ENCODE measurements around the gene NSFL1C.

Gene NSFL1C

GRCh38 chr20:1472556-1473245 lies 6.1 kb upstream of the NSFL1C start:
- Mint-ChIP-seq H3K9me3 (no peaks in the 10 kb centered on the region), H3K4me1 (peaks cover 6% of the 10 kb centered on the region), H3K4me3 (no peak overlapping the region), H3K36me3 (peaks cover 3% of the 10 kb centered on the region), H3K27ac (no peak overlapping the region)
- no peak for ATAC-seq
- peak in 1 of 2 donors; percentile 23 for DNase-seq (ENCODE audit: low spot score in 2 of 2)

- no peak overlapping the region for H3K4me3 Mint-ChIP-seq
- H3K4me1 Mint-ChIP-seq: peaks cover 15% of the 10 kb centered on the region
- no peak overlapping the region for H3K27ac Mint-ChIP-seq
Observed at GRCh38 chr20:1471242-1471641, 4.6 kb upstream of the NSFL1C start.

GRCh38 chr20:1469925-1470571 lies 3.4 kb upstream of the NSFL1C start:
- Mint-ChIP-seq H3K4me3 (no peak overlapping the region), H3K36me3 (peaks cover 6% of the 10 kb centered on the region), H3K27ac (no peak overlapping the region), H3K9me3 (no peaks in the 10 kb centered on the region), H3K4me1 (peaks cover 24% of the 10 kb centered on the region)
- no peak for DNase-seq (ENCODE audit: low spot score in 2 of 2)
- ATAC-seq: no peak

More at GRCh38 chr20:1471242-1471641, 4.6 kb upstream of the NSFL1C start:
- Mint-ChIP-seq H3K36me3 (peaks cover 6% of the 10 kb centered on the region), H3K9me3 (no peaks in the 10 kb centered on the region)
- ATAC-seq: no peak
- no peak for DNase-seq (ENCODE audit: low spot score in 2 of 2)

GRCh38 chr20:1469306-1469905 lies 2.8 kb upstream of the NSFL1C start:
- Mint-ChIP-seq H3K4me3 (no peak overlapping the region), H3K36me3 (peaks cover 13% of the 10 kb centered on the region), H3K27ac (no peak overlapping the region), H3K4me1 (peaks cover 31% of the 10 kb centered on the region), H3K9me3 (no peaks in the 10 kb centered on the region)
- DNase-seq (ENCODE audit: low spot score in 2 of 2) (no peak), ATAC-seq (no peak)

GRCh38 chr20:1468117-1468624 lies 1.5 kb upstream of the NSFL1C start:
- H3K9me3 Mint-ChIP-seq: no peaks in the 10 kb centered on the region
- peaks cover 43% of the 10 kb centered on the region for H3K4me1 Mint-ChIP-seq
- peak overlapping the region; percentile 3 for H3K27ac Mint-ChIP-seq
- peaks cover 25% of the 10 kb centered on the region for H3K36me3 Mint-ChIP-seq
- no peak for ATAC-seq
- H3K4me3 Mint-ChIP-seq: peak overlapping the region; percentile 77
- DNase-seq (ENCODE audit: low spot score in 2 of 2): no peak

GRCh38 chr20:1467355-1468116 lies 887 bp upstream of the NSFL1C start:
- Mint-ChIP-seq H3K4me3 (peak overlapping the region; percentile 77), H3K9me3 (no peaks in the 10 kb centered on the region), H3K4me1 (peaks cover 47% of the 10 kb centered on the region), H3K27ac (peak overlapping the region; percentile 3), H3K36me3 (peaks cover 31% of the 10 kb centered on the region)
- DNase-seq (ENCODE audit: low spot score in 2 of 2) (no peak), ATAC-seq (no peak)

GRCh38 chr20:1467082-1467354 lies 369 bp upstream of the NSFL1C start:
- Mint-ChIP-seq H3K36me3 (peaks cover 34% of the 10 kb centered on the region), H3K9me3 (no peaks in the 10 kb centered on the region), H3K27ac (peak overlapping the region; percentile 3), H3K4me3 (peak overlapping the region; percentile 77), H3K4me1 (peaks cover 47% of the 10 kb centered on the region)
- DNase-seq (ENCODE audit: low spot score in 2 of 2) (no peak), ATAC-seq (no peak)

- DNase-seq (ENCODE audit: low spot score in 2 of 2): no peak
Observed at GRCh38 chr20:1465470-1466210, 1.0 kb downstream of the NSFL1C start.

GRCh38 chr20:1463971-1464570 lies 2.6 kb downstream of the NSFL1C start:
- Mint-ChIP-seq H3K27ac (no peak overlapping the region), H3K4me1 (peaks cover 61% of the 10 kb centered on the region), H3K9me3 (no peaks in the 10 kb centered on the region), H3K36me3 (peaks cover 59% of the 10 kb centered on the region), H3K4me3 (no peak overlapping the region)
- no peak for DNase-seq (ENCODE audit: low spot score in 2 of 2)
- ATAC-seq: peak; percentile 25

More at GRCh38 chr20:1465470-1466210, 1.0 kb downstream of the NSFL1C start:
- Mint-ChIP-seq H3K36me3 (peaks cover 43% of the 10 kb centered on the region), H3K4me3 (peak overlapping the region; percentile 77), H3K9me3 (no peaks in the 10 kb centered on the region), H3K4me1 (peaks cover 55% of the 10 kb centered on the region), H3K27ac (peak overlapping the region; percentile 3)
- no peak for ATAC-seq

- H3K4me1 Mint-ChIP-seq: peaks cover 56% of the 10 kb centered on the region
- H3K36me3 Mint-ChIP-seq: peaks cover 70% of the 10 kb centered on the region
- no peak overlapping the region for H3K4me3 Mint-ChIP-seq
- H3K9me3 Mint-ChIP-seq: no peaks in the 10 kb centered on the region
- ATAC-seq: no peak
- peak overlapping the region; percentile 11 for H3K27ac Mint-ChIP-seq
- DNase-seq (ENCODE audit: low spot score in 2 of 2): no peak
Observed at GRCh38 chr20:1462834-1463233, 3.8 kb downstream of the NSFL1C start.

GRCh38 chr20:1462001-1462400 lies 4.6 kb downstream of the NSFL1C start:
- H3K4me1 Mint-ChIP-seq: peaks cover 47% of the 10 kb centered on the region
- no peak overlapping the region for H3K27ac Mint-ChIP-seq
- H3K36me3 Mint-ChIP-seq: peaks cover 73% of the 10 kb centered on the region

GRCh38 chr20:1460275-1460674 lies 6.4 kb downstream of the NSFL1C start:
- Mint-ChIP-seq H3K9me3 (no peaks in the 10 kb centered on the region), H3K4me1 (peaks cover 39% of the 10 kb centered on the region), H3K4me3 (no peak overlapping the region), H3K27ac (no peak overlapping the region), H3K36me3 (peaks cover 90% of the 10 kb centered on the region)
- ATAC-seq (no peak), DNase-seq (ENCODE audit: low spot score in 2 of 2) (no peak)

More at GRCh38 chr20:1462001-1462400, 4.6 kb downstream of the NSFL1C start:
- Mint-ChIP-seq H3K4me3 (no peak overlapping the region), H3K9me3 (no peaks in the 10 kb centered on the region)
- DNase-seq (ENCODE audit: low spot score in 2 of 2) (no peak), ATAC-seq (no peak)

GRCh38 chr20:1457992-1458391 lies 8.7 kb downstream of the NSFL1C start:
- Mint-ChIP-seq H3K9me3 (no peaks in the 10 kb centered on the region), H3K27ac (no peak overlapping the region), H3K4me1 (peaks cover 16% of the 10 kb centered on the region), H3K36me3 (peaks cover 93% of the 10 kb centered on the region), H3K4me3 (no peak overlapping the region)
- no peak for ATAC-seq
- DNase-seq (ENCODE audit: low spot score in 2 of 2): no peak

GRCh38 chr20:1456300-1456699 lies 10.3 kb downstream of the NSFL1C start:
- H3K27ac Mint-ChIP-seq: no peak overlapping the region
- peaks cover 12% of the 10 kb centered on the region for H3K4me1 Mint-ChIP-seq
- DNase-seq (ENCODE audit: low spot score in 2 of 2) (no peak), ATAC-seq (no peak)
- H3K9me3 Mint-ChIP-seq: no peaks in the 10 kb centered on the region
- no peak overlapping the region for H3K4me3 Mint-ChIP-seq
- peaks cover 99% of the 10 kb centered on the region for H3K36me3 Mint-ChIP-seq
